GM21619 (cell line): Measurements from ENCODE around the gene NOXA1.

Experiments used
- ATAC-seq: cut with Tn5 transposase; IDR thresholded peaks from one replicate; pipeline ENCODE4 v1.9.1; 2021; ENCODE audit not compliant: unreplicated experiment

NOXA1 gene

DNA sequence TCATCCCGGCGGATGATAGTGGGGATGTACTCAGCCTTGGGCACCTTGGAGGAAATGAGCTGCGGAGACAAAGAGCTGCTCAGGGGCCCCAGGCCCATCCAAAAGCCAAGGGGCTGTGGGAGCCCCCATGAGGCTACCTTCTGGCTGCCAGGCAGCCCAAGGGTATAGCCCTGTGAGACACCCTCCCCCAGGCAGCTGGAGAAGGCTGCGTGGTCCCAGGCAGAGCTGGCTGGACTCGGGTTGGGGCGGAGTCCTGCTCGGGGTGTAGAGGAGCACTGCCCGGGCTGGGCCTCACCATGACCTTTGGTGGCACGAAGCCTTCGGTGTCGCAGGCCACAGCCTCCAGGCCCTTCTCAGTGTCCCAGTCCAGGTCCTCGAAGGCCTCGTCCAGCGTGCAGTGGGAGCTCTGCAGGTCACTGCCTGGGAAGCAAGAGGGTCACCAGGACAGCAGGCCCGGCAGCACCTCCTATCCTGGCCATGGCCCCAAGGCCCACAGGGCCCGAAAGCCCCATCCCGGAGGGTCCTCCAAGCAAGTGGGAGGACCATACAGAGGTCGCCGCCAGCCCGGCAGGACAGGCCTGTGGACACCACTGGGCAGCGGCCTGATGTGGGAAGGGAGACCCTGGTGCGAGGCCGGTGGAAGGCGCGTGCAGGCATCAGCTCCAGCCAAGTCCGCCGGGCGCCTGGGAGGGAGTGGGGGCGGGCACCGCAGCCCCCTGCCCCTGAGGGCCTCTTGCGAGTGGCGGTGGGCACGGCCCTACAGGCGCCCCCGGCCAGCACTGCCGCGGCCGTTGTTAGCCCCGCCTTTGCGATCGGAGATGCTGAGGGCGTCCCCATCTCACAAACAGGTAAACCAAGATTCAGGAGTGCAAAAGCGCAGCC, 29.8 kb downstream of the NOXA1 start:
- ATAC-seq, result no peak

DNA sequence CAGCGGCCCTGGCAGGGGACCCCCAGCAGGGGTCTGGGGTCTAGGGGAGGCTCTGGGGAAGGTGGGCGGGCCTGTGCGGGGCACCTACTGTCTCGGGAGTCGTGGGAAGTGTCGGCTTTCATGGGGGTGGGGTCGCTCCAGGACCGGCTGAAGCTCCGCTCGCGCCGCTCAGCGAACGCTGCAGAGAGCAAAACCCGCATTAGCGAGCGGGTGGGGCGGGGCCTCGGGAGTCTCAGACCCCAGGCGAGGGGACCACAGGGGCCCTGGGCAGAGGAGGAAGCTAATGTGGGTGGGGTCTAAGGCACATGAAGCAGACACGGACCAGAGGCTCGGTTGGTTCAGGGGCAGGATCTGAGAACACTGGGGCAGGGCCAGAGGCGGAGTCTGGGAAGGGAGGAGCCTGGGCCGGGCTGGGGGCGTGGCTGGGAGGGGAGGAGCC, 30.5 kb downstream of the NOXA1 start:
- ATAC-seq, result no peak

DNA sequence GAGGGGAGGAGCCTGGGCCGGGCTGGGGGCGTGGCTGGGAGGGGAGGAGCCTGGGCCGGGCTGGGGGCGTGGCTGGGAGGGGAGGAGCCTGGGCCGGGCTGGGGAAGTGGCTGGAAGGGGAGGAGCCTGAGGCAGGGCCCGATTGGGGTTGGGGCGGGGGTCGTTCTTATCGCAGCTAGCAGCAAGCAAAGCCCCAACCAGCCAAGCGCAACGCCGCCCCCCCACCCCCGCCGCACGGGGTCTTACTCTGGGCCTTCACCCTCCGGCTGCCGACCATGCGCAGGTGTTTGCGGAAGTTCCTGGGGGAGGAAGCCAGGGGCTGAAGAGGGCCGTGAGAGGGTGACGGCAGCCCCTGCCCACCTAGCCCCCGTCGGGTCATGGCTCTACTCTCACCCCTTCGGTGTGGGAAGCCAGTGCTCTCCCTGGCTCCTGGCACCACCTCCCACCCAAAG, 31.0 kb downstream of the NOXA1 start:
- ATAC-seq, result no peak

DNA sequence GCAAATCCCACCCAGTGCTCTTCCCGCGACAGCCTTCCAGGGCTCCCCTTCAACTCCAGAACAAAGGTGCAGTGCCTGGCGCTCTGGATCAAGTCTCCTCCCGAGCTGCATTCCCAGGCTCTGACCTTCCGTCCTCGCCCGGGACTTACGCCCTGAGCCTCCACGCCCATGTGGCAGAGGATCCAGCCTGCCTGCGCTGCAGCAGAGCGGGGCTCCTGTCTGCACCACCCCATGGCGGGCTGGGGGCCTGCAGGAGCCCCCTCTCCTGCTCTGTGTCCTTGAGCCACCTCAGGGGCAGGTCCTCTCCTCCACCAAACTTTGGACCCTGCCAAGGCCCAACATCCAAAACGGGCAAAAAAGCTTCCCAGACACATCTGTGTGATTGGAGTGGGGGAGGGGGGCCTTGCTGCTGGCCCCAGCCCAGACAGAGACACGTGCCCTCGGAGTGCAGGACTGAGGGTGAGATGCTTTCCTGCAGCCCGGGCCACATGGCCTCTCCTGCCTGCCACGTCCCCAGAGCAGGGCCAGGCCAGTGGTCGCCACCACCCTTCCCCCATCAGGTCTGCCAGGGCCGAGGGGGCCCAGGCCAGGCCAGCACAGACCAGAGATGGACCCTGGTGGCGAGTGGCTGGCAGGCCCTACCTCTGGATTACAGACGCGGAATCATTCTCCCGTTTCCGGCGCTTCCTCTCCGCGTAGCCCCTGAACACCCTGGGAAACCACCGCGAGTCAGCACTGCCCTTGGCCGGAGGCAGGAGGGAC, 31.6 kb downstream of the NOXA1 start:
- ATAC-seq, result no peak

DNA sequence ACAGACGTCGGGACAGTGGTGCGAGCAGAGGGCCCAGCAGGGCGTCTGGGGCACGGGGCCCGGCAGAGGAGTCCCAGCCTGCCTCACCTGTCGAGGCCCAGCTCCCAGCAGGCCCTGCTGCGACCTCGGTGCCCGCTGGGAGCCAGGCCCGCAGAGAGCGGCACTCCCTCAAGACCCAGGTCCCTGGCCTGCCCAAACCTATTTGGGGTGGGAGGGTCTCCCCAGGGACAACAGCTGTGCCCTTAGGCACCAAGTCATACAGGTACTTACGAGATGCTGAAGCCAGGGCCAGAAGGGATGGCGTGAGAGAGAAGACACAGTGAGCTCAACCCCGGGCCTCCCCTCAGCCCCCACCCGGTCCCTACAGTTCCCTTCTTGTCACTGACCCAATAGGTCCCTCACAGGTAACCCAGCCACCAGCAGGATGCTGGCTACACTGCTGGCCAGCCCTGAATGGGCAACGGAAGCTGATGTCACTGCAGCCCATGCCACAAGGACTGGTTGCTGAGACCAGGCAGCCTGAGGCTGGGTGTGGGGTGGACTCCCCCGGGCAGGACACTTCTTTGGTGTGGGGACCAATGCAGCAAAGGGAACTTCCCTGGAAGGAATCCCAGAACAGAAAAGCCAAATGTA, 32.3 kb downstream of the NOXA1 start:
- ATAC-seq, result no peak

DNA sequence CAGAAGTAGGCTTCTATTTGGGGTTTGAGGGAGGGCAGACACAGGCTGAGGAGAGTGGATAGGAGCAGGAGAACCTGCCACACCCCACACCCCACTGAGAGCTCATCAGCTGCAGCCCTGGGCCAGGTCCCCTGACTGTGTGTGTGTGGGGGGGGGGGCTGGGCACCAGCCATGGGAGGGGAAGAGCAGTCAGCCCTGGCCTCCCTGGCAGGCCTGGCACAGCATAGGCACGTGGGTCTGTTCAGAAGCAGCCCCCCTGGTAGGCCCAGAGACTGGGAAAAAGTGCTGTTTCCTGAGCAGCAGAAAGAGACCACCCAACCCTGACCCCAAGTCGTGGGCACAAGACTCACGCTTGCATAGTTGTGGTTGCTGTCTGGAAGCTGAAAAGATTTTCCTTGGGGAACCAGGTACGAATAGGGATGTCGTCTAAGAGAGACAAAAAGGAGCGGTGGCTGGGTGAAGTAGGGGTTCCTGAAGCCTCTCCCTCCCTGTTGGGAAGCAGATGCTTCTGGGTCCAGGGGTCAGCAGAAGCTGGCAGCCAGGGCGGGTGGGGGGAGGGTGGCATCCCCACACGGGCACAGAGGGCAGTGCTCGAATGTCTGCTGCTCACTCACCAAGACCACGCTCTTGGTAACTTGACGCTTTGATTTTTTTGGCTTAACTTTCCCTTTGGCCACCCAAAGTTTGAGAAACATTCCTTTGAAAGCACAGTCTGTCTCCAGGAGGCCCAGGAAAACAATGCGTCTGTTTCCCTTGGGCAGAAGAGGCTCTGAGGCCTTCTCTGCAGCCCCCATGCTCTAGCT, 33.1 kb downstream of the NOXA1 start:
- no peak for ATAC-seq

DNA sequence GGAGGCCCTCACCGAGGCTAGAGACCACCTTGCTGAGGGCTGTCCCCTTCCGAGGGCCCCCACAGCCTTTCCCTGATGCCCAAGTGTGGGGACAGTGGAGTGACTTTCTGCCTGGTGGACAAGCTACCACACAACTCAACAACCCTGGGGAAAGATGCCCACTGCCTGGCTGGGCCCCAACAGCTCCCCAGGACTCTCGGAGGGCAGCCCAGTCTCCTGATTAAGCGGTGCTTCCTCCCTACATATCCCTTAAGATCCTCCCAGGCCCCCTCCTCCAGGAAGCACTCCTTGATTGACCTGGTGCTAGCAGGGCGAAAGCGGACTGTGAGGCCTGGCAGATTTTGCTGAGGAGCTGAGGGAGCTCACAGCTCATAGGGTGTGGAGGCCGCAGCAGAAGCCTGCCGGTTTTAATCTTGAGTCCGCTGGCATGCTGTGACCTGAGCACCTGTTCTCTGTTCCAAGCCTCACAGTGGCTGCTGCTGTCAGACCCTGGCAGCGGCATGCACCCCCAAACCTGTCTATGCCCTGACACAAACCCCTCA, 33.7 kb downstream of the NOXA1 start:
- no peak for ATAC-seq

DNA sequence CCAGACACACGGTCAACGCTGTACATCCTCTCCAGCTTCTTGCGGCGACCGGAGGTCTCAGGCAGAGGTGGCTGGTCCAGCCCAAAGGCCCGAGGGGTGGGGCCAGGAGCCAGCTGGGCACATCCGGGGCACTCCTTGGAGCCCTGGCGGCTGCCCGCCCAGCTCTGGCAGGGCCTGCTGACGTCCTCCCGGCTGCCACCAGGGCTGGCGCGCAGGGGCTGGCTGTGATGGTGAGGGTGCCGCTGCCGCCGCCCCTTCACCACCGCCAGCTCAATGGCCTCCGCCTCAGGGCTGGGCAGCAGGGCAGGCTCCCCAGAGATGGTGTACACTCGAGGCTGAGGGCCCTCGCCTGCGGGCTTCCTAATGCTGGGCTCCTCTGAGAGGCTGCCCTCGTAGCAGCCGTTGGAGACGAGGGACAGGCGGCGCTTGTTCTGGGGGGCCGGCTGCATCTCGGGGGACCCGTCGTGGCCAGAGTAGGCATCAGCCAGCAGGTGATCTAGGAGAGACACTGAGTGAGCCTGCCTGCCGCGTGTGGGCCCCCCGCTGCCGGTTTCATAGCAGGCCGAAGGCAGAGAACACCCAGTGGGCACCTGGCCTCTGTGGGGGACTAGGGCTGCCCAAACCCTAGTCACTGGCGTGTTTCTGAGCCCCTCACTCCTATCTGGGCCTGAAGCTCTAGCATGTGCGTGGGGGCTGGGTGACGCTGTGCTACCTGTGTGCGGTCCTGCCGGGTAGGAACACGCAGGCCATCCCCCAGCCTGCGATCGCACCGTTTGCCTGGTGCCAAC, 34.4 kb downstream of the NOXA1 start:
- no peak for ATAC-seq

DNA sequence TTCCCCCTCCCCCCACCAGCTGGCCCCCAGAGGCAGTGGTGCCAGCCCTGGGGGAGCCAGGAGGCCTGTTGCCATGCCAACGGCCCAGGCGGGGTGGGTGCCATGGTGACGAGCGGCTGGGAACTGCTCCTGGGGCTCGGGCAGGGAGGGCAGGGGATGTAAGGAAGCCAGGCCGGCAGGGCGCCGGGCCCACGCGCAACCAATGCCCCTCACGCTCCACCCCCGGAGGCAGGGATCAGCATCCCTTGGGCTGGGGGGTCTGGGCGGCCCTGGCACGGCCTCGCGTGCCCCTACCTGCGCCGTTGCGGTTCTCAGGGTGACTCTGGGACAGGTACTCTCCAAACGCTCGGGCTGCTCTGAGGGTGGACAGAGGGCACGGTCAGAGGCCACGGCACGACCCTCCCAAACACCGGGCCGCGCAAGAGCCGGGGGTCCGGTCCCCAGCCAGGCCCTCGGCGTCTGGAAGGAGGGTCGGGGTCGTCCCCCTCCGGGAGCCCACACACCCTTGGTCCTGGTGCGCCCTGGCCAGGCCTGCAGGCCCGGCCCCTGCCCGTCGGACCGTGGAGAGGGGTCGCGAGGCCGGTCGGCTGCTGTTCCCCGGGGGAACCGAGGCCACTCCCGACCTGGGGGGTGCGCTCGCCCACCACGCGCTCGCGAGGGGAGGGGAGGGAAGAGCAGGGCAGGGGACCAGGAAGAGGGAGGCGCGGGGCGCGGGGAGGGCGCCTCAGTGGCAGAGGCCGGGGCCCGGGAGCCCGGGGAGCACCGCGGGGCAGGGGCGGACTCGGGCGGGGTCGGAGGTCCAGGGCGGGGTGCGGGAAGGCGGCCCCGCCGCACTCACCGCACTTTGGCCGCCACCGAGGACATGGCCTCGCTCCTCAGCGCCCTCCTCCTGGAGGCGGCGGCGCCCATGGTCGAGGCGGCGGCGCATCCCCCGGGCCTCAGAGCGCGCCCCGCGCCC, 35.3 kb downstream of the NOXA1 start:
- ATAC-seq, result peak; percentile 4

DNA sequence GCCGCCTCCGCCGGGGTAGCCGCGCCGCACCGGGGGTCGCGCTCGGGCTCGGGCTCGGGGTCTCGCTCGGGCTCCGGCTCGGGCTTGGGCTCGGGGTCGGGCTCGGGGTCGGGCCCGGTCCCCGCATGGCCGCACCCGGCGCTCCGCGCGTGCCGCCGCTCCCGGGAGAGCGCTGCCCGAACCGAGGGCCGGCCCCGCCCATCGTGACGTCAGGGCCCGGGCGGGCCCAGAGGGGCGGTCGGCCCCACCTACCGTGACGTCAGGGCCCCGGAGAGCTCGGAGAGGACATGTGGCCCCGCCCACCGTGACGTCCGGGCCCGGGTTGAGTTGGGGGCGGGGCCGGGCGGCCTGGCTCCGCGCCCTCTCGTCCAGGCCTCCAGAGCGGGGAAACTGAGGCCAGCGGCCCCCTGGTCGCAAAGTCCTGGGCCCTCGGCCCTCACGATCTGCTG, 36.0 kb downstream of the NOXA1 start, which contains the start of gene NSMF:
TSS of gene NSMF (minus strand) at position 183 of the 449 bp plus-strand sequence. CDS start 232 bp downstream, outside the sequence.
- peak; percentile 50 for ATAC-seq

DNA sequence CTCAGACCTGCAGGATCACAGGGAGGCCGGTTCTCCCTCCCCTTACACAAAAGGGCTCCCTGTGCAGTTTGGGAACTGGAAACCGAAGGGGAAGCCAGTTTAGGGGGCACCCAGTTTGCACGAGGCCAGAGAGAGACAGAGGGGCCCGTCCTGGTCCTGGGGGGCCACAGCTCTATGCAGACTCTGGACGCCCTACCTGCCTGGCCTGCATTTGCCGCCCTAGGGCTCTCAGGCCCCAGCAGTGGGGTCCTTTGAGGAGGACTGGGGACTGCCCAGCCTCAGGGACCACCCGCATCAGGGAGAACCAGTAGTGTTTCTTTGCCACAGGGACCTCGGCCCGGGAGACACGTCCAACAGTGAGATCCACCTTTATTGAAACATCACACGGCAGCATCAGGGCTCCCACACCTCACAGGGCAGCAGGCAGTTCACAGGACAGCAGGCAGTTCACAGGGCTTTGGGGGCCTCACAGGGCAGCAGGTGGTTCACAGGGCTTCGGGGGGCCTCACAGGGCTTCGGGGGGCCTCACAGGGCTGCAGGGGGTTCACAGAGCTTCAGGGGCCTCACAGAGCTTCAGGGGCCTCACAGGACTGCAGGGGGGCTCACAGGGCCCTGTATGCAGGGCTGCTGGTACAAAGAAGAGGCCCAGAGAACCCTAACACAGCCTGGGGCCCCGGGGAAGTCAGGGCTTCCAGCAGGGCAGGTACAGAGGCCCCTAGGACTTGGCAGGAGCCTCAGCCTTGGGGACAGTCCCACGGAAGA, 36.6 kb downstream of the NOXA1 start:
- no peak for ATAC-seq

DNA sequence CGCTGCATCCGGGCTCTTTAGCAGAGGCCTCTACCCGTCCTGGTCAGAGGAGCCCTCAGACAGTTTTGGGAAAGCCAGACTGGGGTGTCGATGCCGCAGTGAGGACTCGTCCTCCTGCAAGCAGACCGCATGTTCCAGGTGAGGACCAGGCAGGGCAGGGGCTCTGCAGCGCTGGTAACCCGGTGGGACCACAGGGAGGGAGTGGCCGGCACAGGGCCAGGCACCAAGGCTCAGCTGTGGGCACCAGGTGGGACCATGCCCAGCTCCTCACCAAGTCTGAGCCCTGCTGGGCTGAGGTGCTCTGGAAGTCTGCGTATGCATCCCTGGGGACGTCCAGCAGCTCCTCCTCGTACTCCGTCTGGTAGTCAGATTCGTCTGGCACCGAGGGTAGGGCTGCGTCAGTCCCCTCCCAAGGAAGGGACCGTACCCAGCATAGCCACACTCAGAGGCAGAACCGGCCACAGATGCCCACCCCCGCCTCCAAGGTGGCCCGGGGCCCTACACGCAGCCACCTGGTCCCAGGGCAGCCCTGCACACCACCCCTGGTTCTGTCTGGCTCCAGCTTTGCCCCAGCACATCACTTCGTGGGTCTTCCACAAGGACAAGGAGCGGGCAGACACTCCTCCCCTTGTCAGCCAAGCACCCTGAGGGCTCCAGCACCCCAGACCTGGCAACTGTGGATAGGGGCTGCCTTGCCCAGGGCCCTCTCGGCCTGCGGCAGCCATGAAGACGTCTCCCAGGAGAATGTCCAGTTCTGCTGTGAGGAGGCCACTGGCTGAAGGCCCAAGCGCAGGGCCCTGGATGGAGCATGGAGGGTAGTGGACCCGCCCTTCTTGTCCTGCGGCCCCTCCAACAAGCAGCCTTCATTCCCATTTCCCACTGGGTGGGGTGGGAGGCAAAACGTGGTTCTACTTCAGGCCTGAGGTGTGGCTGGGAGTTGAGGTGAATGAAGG, 37.4 kb downstream of the NOXA1 start:
- no peak for ATAC-seq

DNA sequence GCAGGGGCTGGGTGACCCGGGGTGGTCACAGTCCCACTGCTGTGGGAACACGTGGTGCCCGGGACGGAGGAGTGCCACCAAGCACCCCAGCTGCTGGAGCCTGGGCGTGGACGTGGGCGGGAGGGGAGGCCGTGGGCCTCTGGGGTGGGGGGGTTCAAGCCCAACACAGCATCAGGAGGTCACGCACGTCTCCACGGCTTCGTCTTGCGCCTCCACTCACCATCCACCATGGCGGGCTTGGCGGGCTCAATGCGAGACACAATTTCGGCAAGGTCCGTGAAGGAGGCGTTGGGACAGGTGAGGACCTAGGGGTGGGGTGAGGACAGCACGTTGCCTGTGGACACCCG, 38.1 kb downstream of the NOXA1 start:
- ATAC-seq, result no peak

DNA sequence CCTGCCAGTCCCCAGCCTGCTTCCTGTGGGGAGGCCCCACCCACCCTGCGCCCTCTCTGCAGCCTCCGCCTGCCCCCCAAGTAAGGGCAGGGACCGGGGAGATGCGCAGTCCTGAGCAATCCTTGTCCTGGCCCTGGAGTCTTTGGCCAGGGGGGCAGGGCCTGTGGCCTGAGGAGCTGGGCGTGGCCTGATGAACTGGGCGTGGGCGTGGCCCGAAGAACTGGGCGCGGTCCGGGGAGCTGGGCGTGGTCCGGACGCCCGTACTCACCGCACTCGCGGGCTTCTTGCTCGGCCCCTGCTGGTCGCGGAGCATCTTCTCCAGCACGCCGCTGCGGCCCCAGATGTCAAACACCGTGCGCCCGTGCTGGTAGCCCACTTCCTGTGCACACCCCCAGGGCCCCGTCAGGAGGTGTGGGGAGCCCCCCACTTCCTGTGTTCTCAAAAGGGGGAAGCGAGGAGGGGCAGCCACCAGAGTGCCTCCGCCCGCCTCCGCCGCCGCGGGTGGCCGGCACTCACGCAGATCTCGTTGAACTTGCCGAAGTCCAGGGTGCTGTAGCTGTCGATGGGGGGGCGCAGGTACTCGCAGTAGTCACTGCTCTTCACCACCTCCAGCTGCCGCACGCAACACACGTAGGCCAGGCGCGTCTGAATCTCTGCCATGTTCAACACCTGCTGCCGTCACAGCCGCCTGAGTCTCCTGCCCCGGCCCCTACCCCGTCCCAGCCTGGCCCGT, 38.6 kb downstream of the NOXA1 start:
- ATAC-seq, result peak; percentile 50

DNA sequence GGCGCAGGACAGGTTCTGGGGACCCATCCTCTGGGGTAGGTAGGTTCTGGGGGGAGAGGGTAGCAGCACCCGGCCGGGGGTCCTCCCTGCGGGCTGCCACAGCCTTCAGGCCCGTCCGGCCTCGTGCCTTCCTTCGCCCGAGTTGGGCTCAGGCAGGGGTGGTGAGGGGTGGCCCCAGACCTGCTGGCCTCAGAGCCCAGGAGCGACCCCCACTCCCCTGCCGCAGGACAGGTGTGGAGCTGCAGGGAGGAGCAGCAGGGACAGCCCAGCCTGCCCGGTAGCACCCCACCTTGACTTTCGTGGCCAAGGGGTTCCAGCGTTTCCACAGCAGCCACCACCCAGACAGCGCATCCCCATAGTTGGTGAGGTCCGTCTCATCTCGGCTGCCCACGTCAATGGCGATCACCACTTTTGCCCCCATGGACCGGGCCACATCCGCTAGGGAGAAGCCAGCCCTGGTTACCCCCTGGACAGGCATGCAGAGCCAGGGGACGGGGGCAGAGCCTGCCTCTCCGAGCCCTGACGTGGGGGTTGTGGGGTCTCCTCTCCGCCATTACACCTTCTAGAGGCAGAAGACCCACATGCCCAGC, 39.3 kb downstream of the NOXA1 start:
- no peak for ATAC-seq
